Lower lobe of right lung (tissue), 2 donors: ENCODE data around the gene PPP6R2. TPM values are rescaled to one million over a fixed set of nuclear protein-coding genes. Genes with fewer than 3 reads are reported as not detected.

Experiments used
- ATAC-seq, 2 donors: fragments of 200-7000 bp; cut with Tn5 transposase; one replicate each; pipeline ENCODE4 v1.9.1; 2020 to 2022; ENCODE audit warnings: mild to moderate bottlenecking in 2 of 2, moderate library complexity in 2 of 2
- DNase-seq: peaks from one replicate; pipeline ENCODE4 v3.0.0-alpha.2; 2020
- H3K27ac ChIP-seq: fragments of 200-600 bp; one replicate; pipeline ENCODE4 v1.8.0; 2022
- H3K27me3 ChIP-seq: fragments of 200-600 bp; one replicate; pipeline ENCODE4 v1.8.0; 2022; ENCODE audit warnings: low read depth
- H3K36me3 ChIP-seq: fragments of 200-600 bp; one replicate; pipeline ENCODE4 v1.8.0; 2022; ENCODE audit warnings: mild to moderate bottlenecking
- H3K4me1 ChIP-seq: fragments of 200-600 bp; one replicate; pipeline ENCODE4 v1.8.0; 2022
- H3K4me3 ChIP-seq: fragments of 200-600 bp; one replicate; pipeline ENCODE4 v1.8.0; 2022; ENCODE audit warnings: mild to moderate bottlenecking
- H3K9me3 ChIP-seq: fragments of 200-600 bp; one replicate; pipeline ENCODE4 v1.8.0; 2022
- CTCF ChIP-seq: fragments of 200-600 bp; IDR thresholded peaks from one replicate; pipeline ENCODE4 v1.8.0; 2022; ENCODE audit warnings: antibody characterized with exemption, mild to moderate bottlenecking
- intact Hi-C: fragments of 100-400 bp; cut with DNase I; formaldehyde crosslinking; loops from one replicate; pipeline ENCODE4 v1.11.0; 2022
- total RNA-seq: library from RNA; stranded (reverse); fragmentation: NEBNext Ultra II Directional; extraction: Animal tissue kit (Norgen Biotek cat#: 25700); gene quantifications from one replicate; pipeline ENCODE4 v1.2.1, GENCODE V29; 2021
- donor health status: DM: no; HTN: yes; CAD: no; lungs with severe emphysema.

PPP6R2 gene
- total RNA-seq, 1 donor from 2014 or later: 52.5 TPM

- Histone ChIP-seq H3K9me3 (no peaks in the 10 kb centered on the region), H3K27me3 (no peaks in the 10 kb centered on the region), H3K4me3 (no peak overlapping the region), H3K4me1 (peaks cover 9% of the 10 kb centered on the region), H3K36me3 (peaks cover 100% of the 10 kb centered on the region), H3K27ac (no peak overlapping the region)
- intact Hi-C loops: no loop called here
- no peak for TF ChIP-seq CTCF
- DNase-seq (no peak), ATAC-seq (no peak)
These were observed 118.4 kb downstream of the PPP6R2 start for GRCh38 chr22:50461536-50461935.

GRCh38 chr22:50461979-50462540 is 118.9 kb downstream of the PPP6R2 start:
- TF ChIP-seq CTCF: no peak
- H3K36me3 ChIP-seq: peaks cover 100% of the 10 kb centered on the region
- H3K9me3 ChIP-seq: no peaks in the 10 kb centered on the region
- intact Hi-C loops: no loop called here
- DNase-seq (no peak), ATAC-seq (no peak)
- H3K4me3 ChIP-seq: no peak overlapping the region
- no peaks in the 10 kb centered on the region for H3K27me3 ChIP-seq
- H3K27ac ChIP-seq: no peak overlapping the region
- peaks cover 9% of the 10 kb centered on the region for H3K4me1 ChIP-seq

GRCh38 chr22:50463188-50463900 is 120.2 kb downstream of the PPP6R2 start:
- DNase-seq: no peak
- Histone ChIP-seq H3K36me3 (peaks cover 100% of the 10 kb centered on the region), H3K9me3 (no peaks in the 10 kb centered on the region), H3K4me1 (peaks cover 9% of the 10 kb centered on the region), H3K27ac (no peak overlapping the region), H3K4me3 (no peak overlapping the region), H3K27me3 (no peaks in the 10 kb centered on the region)
- ATAC-seq: no peak
- TF ChIP-seq CTCF: no peak
- intact Hi-C loops: no loop called here

- Histone ChIP-seq H3K36me3 (peaks cover 89% of the 10 kb centered on the region), H3K4me1 (peaks cover 16% of the 10 kb centered on the region), H3K27me3 (no peaks in the 10 kb centered on the region), H3K27ac (no peak overlapping the region), H3K9me3 (no peaks in the 10 kb centered on the region), H3K4me3 (no peak overlapping the region)
- intact Hi-C loops: no loop called here
- no peak for DNase-seq
- ATAC-seq: no peak
- TF ChIP-seq CTCF: no peak
These were observed 121.3 kb downstream of the PPP6R2 start for GRCh38 chr22:50464451-50464850.

GRCh38 chr22:50465066-50465930 is 122.2 kb downstream of the PPP6R2 start:
- ATAC-seq: no peak
- H3K27ac ChIP-seq: no peak overlapping the region
- no peaks in the 10 kb centered on the region for H3K27me3 ChIP-seq
- intact Hi-C loops: no loop called here
- no peaks in the 10 kb centered on the region for H3K9me3 ChIP-seq
- H3K4me1 ChIP-seq: peaks cover 23% of the 10 kb centered on the region
- no peak for TF ChIP-seq CTCF
- H3K4me3 ChIP-seq: no peak overlapping the region
- peaks cover 80% of the 10 kb centered on the region for H3K36me3 ChIP-seq
- no peak for DNase-seq
